ENCODE results near the gene GSAP.

The GSAP gene

GRCh38 chr7:77439572-77439971 lies 23.4 kb upstream of the GSAP start:
- H3K4me3 ChIP-seq (replicated peaks; ENCODE audit: low read depth, low read length) = no peak overlapping the region
- peak; percentile 18 for TF ChIP-seq CTCF (IDR thresholded peaks at IDR 0.05; ENCODE audit: low read length, missing control alignments)
- DNase-seq (ENCODE audit: low read depth) = no peak

GRCh38 chr7:77438131-77438530 lies 22.0 kb upstream of the GSAP start:
- no peak for TF ChIP-seq CTCF (IDR thresholded peaks at IDR 0.05; ENCODE audit: low read length, missing control alignments)
- H3K4me3 ChIP-seq (replicated peaks; ENCODE audit: low read depth, low read length) = no peak overlapping the region
- no peak for DNase-seq (ENCODE audit: low read depth)

- TF ChIP-seq CTCF (IDR thresholded peaks at IDR 0.05; ENCODE audit: low read length, missing control alignments) = no peak
- no peak overlapping the region for H3K4me3 ChIP-seq (replicated peaks; ENCODE audit: low read depth, low read length)
- DNase-seq (ENCODE audit: low read depth) = no peak
Observed at GRCh38 chr7:77434570-77435275, 18.6 kb upstream of the GSAP start.

GRCh38 chr7:77433901-77434300 lies 17.8 kb upstream of the GSAP start:
- H3K4me3 ChIP-seq (replicated peaks; ENCODE audit: low read depth, low read length) = no peak overlapping the region
- no peak for DNase-seq (ENCODE audit: low read depth)
- no peak for TF ChIP-seq CTCF (IDR thresholded peaks at IDR 0.05; ENCODE audit: low read length, missing control alignments)

- H3K4me3 ChIP-seq (replicated peaks; ENCODE audit: low read depth, low read length) = no peak overlapping the region
- TF ChIP-seq CTCF (IDR thresholded peaks at IDR 0.05; ENCODE audit: low read length, missing control alignments) = no peak
- DNase-seq (ENCODE audit: low read depth) = no peak
Observed at GRCh38 chr7:77430927-77431326, 14.8 kb upstream of the GSAP start.

- no peak for TF ChIP-seq CTCF (IDR thresholded peaks at IDR 0.05; ENCODE audit: low read length, missing control alignments)
Observed at GRCh38 chr7:77428777-77429231, 12.7 kb upstream of the GSAP start.

More at GRCh38 chr7:77428777-77429231, 12.7 kb upstream of the GSAP start:
- H3K4me3 ChIP-seq (replicated peaks; ENCODE audit: low read depth, low read length) = no peak overlapping the region
- no peak for DNase-seq (ENCODE audit: low read depth)
